Adipocyte (in vitro differentiated cells): ENCODE measurements around the gene TLCD5.

Experiments
- DNase-seq: peaks from one replicate; pipeline ENCODE4 v3.0.0-alpha.2; 2015; ENCODE audit warnings: low read depth
- H3K27me3 ChIP-seq: replicated peaks from 2 replicates; pipeline ENCODE4 v1.7.0; 2013; ENCODE audit warnings: mild to moderate bottlenecking, low read length, moderate library complexity; ENCODE audit not compliant: control insufficient read depth, insufficient read depth
- H3K36me3 ChIP-seq: 2 replicates; pipeline ENCODE4 v1.7.0; 2013; ENCODE audit warnings: low read length, mild to moderate bottlenecking, moderate library complexity; ENCODE audit not compliant: control insufficient read depth, insufficient read depth, severe bottlenecking
- H3K4me1 ChIP-seq: 2 replicates; pipeline ENCODE4 v1.7.0; 2013; ENCODE audit warnings: mild to moderate bottlenecking, low read length, moderate library complexity; ENCODE audit not compliant: control insufficient read depth, insufficient read depth
- H3K4me3 ChIP-seq: 2 replicates; pipeline ENCODE4 v1.7.0; 2013; ENCODE audit warnings: mild to moderate bottlenecking, low read length, moderate library complexity
- H3K9ac ChIP-seq: 2 replicates; pipeline ENCODE4 v1.7.0; 2013; ENCODE audit warnings: mild to moderate bottlenecking, low read length, moderate library complexity
- H3K9me3 ChIP-seq: 2 replicates; pipeline ENCODE4 v1.7.0; 2013; ENCODE audit warnings: mild to moderate bottlenecking, low read length, moderate library complexity; ENCODE audit not compliant: control insufficient read depth

The TLCD5 gene

DNA sequence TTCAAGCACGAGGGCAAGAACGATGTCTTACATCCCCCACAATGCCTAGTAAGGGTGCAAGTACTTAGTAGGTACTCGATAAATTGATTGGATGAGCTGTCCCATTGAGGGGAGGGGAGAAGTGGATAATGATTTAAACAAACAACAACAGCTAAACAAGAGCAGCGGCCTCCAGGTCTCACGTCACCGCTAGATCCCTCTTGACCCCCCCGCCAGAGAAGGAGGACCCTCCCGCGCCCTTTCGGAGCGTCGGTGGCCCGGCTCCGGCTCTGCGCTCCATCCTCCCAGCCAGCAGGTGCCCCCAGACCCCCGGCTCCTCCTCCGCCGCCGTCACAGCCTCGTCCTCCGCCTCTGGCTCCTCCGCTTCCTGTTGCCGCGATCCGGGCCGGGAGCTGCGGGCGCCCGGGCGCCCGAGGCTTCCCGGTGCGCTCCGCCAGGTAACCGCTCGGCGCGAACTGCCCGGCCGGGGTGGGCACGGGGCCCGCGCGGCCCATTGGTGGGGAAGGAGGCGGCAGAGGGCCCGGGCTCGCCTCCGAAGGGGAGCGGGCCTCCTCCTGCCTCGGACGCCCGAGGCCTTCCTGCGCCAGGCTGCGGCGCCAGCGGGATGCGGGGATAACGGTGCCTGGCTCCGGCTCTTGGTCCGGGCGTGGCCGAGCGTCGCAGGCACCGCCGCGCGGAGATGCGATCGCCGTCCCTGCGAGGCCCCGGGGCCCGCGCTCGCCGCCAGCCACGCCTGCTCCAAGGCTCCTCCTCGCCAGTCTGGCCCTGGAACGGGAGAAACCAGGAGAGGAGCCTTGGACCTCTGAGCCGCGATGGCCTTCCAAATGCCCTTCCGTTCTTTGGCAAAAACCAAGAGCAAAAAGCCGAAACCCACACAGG lies at the start of gene TLCD5:
TSS of gene TLCD5 (plus strand) at position 368 of the 879 bp plus-strand sequence. CDS start 2,143 bp downstream, outside the sequence.
- H3K9me3 ChIP-seq = no peaks in the 10 kb centered on the region
- H3K9ac ChIP-seq = peak within 1 kb of the TSS; percentile 86
- H3K4me1 ChIP-seq = peaks cover 20% of the 10 kb centered on the region
- H3K27me3 ChIP-seq = no peaks in the 10 kb centered on the region
- H3K4me3 ChIP-seq = peak within 1 kb of the TSS; percentile 83
- peak; percentile 89 for DNase-seq
- H3K36me3 ChIP-seq = peaks cover 5% of the 10 kb centered on the region

DNA sequence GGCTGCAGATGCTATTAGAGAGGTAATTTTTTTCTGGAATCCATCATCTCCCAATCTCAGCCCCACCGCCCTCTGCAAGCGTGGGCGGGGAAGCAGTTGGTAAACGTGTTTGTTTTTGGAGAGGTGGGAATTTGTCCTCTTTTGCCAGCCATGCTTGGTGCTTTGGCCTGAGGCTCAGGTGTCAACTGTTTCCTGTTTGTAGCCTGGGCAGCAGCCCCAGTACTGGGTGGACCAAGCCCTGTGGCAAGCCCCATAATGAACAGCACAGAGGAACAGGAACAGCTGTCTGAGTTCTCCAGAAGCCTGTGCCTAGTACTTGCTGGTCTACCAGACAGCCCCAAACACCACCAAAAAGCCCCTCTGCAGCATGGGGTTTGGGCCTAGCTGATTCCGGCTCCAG lies 45.6 kb upstream of the TLCD5 start:
- no peak overlapping the region for H3K4me3 ChIP-seq
- no peaks in the 10 kb centered on the region for H3K9me3 ChIP-seq
- H3K4me1 ChIP-seq = no peaks in the 10 kb centered on the region
- no peaks in the 10 kb centered on the region for H3K27me3 ChIP-seq
- H3K36me3 ChIP-seq = no peaks in the 10 kb centered on the region
- H3K9ac ChIP-seq = no peak overlapping the region
- DNase-seq = no peak

DNA sequence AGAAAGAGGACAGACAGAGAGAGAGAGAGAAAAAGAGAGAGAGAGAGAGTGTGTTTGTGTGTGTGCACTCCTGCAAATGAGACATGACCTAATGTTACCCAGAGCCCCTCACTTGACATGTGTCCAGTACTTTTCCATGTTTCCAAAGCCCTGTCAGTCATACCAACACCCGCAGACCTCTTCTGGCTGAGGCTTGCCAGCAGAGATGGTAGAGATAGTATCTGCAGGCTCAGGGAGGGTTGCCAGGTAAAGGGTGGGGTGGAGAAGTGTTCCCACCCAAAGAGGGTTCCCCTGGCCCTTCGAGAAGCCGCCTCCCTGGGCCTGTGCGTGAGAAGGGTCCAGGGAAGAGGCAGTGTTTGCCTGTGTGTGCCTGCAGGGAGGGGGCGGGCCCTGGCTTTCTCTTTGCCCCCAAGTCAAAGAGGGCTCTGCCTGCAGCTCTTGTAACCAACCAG lies 44.5 kb upstream of the TLCD5 start:
- Histone ChIP-seq H3K27me3 (no peaks in the 10 kb centered on the region), H3K36me3 (no peaks in the 10 kb centered on the region), H3K4me3 (no peak overlapping the region), H3K9ac (no peak overlapping the region), H3K9me3 (no peaks in the 10 kb centered on the region), H3K4me1 (peaks cover 4% of the 10 kb centered on the region)
- DNase-seq = no peak

DNA sequence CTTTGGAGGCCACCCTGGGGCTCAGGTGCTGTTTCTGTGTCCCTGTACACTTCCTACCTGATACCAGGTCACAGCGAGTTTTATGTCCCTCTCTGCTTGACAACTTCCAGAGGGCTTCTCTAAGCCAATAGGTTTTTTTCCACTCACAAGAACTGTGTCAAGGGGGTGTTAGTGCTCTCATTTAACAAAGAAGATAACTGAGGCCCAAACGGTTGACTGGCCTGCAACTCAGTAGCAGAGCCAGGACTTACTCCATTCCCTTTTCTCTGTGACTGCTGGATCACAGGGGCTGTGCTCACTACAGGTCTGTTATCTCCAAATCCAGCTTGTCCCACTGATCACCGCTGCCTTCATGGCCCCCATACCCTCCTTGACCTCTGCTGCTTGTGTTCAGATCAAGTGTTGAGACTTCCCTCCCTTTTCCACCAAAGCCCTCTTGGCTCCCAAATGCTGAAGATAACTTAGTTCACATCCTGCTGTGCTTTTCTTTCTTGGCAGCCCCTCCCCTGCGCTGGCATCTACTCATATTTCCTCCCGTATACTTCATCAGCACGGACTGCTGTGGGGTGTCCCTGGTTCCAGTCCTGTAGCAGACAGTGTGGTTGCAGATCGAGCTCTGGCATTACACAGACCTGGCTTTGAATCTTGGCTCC lies 43.8 kb upstream of the TLCD5 start:
- Histone ChIP-seq H3K36me3 (no peaks in the 10 kb centered on the region), H3K9me3 (no peaks in the 10 kb centered on the region), H3K9ac (no peak overlapping the region), H3K27me3 (no peaks in the 10 kb centered on the region), H3K4me3 (no peak overlapping the region), H3K4me1 (peaks cover 4% of the 10 kb centered on the region)
- no peak for DNase-seq

DNA sequence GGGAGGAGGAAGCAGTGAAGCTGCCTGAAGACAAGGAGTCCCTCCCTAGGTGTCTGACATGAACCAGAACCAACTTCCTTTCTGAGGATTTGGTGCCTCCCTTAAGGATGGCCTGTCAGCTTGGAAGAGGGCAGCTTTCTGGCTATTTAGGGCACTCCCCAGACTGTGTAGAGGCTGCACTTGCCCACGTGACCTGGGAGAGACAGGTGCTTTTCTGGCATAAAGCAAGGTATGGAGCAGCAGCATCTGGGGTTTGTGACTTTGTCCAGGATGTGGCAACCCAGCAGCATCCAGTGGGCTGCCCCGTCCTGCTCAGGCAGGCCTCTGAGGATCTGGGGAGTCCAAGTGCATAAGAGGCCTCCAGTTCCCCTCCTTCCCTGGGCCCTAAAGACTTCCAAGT lies 42.0 kb upstream of the TLCD5 start:
- Histone ChIP-seq H3K27me3 (no peaks in the 10 kb centered on the region), H3K9me3 (no peaks in the 10 kb centered on the region), H3K4me1 (peaks cover 4% of the 10 kb centered on the region), H3K36me3 (no peaks in the 10 kb centered on the region), H3K9ac (no peak overlapping the region), H3K4me3 (no peak overlapping the region)
- no peak for DNase-seq

DNA sequence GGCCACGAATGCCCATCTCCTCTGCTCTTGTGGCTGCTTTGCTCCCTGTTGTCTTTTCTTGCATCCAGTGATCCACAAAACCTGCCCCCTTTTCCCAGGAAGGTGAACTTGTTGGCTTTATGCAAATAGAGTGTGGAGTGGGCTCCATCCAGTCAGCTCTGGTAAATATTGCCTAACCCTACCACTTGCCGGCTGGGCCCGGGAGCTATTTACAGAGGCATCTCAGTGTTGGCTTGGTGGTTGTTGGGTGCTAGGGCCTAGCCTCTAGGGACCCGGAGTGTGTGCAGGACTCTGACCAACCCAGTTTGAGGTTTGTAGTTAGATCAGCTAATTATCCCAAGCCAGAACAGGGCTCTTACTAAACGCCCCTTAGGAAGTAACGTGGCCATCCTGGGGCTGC lies 40.8 kb upstream of the TLCD5 start:
- H3K27me3 ChIP-seq = peaks cover 2% of the 10 kb centered on the region
- no peak overlapping the region for H3K9ac ChIP-seq
- peaks cover 4% of the 10 kb centered on the region for H3K4me1 ChIP-seq

DNA sequence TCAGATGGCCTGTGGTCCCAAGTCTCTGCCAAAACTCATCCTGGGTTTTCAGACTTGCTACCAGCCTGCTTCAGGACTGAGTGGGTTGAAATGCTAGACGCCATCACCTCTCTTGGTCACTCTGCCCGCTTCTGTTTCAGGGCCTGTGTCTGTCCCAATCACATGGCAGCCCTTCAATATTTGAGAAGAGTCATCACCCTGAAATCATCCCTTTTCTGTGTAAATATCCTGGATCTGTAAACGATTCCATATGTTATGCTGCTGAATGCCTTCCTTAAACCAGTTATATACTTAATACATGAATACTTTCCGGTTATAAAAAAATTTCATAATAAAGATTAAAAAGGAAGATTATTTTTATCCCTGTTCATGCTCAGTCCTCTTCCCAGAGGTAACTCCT lies 39.8 kb upstream of the TLCD5 start:
- Histone ChIP-seq H3K9me3 (no peaks in the 10 kb centered on the region), H3K4me3 (no peak overlapping the region), H3K27me3 (peaks cover 9% of the 10 kb centered on the region), H3K9ac (no peak overlapping the region), H3K36me3 (no peaks in the 10 kb centered on the region), H3K4me1 (peaks cover 4% of the 10 kb centered on the region)
- peak; percentile 30 for DNase-seq

More for the DNA sequence above, 40.8 kb upstream of the TLCD5 start:
- no peak for DNase-seq
- no peaks in the 10 kb centered on the region for H3K9me3 ChIP-seq
- no peaks in the 10 kb centered on the region for H3K36me3 ChIP-seq
- no peak overlapping the region for H3K4me3 ChIP-seq

DNA sequence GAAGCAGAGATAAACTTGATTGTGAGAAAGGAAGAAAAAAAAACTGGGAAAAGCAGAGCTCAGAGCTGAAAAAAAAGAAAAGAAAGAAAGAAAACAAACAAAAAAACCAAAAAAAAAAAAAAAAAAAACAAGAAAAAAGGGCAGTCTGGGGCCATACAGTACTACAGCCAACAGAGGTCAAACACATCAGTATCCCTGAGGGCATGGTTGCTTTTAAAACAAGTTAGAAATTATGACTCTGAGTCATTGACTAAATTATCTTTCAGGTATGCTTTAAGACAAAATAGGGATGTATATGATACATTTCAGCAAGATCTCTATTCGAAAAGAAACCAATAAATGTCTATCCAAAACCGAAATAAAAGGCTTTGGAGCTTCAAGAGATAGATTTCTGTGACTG lies 37.1 kb upstream of the TLCD5 start:
- no peak overlapping the region for H3K9ac ChIP-seq
- H3K4me1 ChIP-seq = peaks cover 4% of the 10 kb centered on the region
- no peaks in the 10 kb centered on the region for H3K36me3 ChIP-seq
- no peak overlapping the region for H3K4me3 ChIP-seq
- H3K27me3 ChIP-seq = peaks cover 9% of the 10 kb centered on the region
- DNase-seq = no peak
- no peaks in the 10 kb centered on the region for H3K9me3 ChIP-seq

DNA sequence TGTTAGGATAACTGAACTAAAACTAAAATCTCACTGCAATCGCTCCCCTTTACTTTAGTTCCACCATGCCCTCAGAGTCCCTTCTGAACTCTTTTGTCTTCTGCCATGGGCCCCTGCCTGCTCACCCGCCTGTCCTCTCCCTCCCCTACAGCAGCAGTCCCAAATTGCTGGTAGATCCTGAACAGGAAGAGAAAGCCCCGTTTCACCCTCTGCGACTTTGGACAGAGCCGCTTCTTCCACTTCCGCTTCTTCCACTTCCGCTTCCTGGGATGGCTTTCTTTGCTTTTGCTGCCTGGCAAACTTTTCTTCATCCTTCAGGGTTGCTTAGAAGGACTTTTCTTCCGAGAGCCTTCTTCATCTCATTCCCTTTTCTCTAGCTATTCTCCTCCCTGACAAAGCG lies 35.7 kb upstream of the TLCD5 start:
- no peak overlapping the region for H3K9ac ChIP-seq
- no peak overlapping the region for H3K4me3 ChIP-seq
- DNase-seq = no peak
- H3K36me3 ChIP-seq = no peaks in the 10 kb centered on the region
- H3K4me1 ChIP-seq = peaks cover 4% of the 10 kb centered on the region
- H3K27me3 ChIP-seq = peaks cover 22% of the 10 kb centered on the region
- H3K9me3 ChIP-seq = no peaks in the 10 kb centered on the region

DNA sequence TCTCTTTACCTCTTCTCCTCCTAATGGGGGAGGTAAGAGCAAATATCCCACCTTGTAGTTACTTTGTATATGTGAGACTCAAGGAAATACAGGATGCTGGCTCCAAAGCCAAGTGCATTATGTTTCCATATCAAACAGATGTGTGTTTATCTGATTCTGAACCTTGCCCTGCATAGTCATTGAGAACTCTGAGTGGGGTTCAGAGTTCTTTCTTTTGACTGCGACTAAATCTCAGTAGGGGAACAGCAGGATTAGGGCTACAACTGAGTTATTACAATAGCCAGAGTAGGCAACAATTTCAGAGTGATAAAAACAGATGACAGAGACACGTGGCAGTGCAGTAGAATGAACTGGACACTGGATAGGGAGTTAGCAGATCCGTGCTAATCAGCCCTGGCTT lies 34.1 kb upstream of the TLCD5 start:
- Histone ChIP-seq H3K36me3 (no peaks in the 10 kb centered on the region), H3K27me3 (peaks cover 30% of the 10 kb centered on the region), H3K4me1 (no peaks in the 10 kb centered on the region), H3K9ac (no peak overlapping the region), H3K4me3 (no peak overlapping the region), H3K9me3 (no peaks in the 10 kb centered on the region)
- DNase-seq = no peak

DNA sequence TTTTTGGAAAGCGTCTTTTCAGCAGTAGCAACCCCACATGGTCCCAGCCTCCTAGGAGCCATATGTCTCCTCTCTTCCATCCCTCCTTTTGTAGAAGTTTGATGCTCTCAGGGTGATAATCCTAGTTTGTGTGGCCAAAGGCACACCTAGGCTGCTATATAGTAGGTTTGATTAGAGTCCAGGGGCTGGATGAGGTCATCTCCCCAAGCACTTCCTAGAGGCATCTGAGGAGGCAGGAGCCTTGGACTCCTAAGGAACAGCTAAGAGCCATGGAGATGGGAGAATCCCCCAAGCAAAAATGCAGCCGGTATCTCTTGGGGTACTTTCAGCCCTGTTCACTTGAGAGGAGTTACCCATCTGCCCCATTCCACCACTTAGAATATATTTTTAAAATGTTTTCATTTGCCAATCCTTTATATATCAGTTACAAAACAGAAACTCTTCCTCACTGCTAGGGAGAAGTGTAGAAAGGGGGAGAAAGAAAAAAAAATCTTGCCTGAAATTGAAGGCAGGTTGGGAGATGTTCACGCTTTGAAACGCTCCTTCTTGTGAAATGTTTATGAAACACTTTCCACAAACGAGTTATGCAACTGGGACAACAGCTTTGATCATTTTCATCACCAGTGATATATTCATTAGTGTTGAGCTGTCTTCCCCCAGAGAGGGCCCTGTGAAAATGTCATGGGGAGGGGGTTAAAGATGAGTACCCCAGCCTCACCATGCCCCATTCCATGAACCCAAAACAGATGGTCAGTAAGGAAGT lies 31.9 kb upstream of the TLCD5 start:
- no peak overlapping the region for H3K9ac ChIP-seq

More for the DNA sequence above, 31.9 kb upstream of the TLCD5 start:
- no peak for DNase-seq
- Histone ChIP-seq H3K9me3 (no peaks in the 10 kb centered on the region), H3K36me3 (no peaks in the 10 kb centered on the region), H3K27me3 (peaks cover 40% of the 10 kb centered on the region), H3K4me3 (no peak overlapping the region), H3K4me1 (no peaks in the 10 kb centered on the region)
